Measurements from ENCODE around the gene DMD.

Gene DMD

GRCh38 chrX:31555506-31555905 lies 1655.8 kb downstream of the DMD start:
- no peak for DNase-seq

GRCh38 chrX:31551913-31552312 lies 1659.4 kb downstream of the DMD start:
- no peak for DNase-seq

GRCh38 chrX:31550158-31550557 lies 1661.2 kb downstream of the DMD start:
- DNase-seq, result no peak

GRCh38 chrX:31547816-31548215 lies 1663.5 kb downstream of the DMD start:
- DNase-seq, result no peak

- no peak for DNase-seq
Observed at GRCh38 chrX:31547416-31547815, 1663.9 kb downstream of the DMD start.

- DNase-seq, result no peak
Observed at GRCh38 chrX:31546126-31546525, 1665.2 kb downstream of the DMD start.

- DNase-seq, result no peak
Observed at GRCh38 chrX:31545726-31546125, 1665.6 kb downstream of the DMD start.

- DNase-seq, result no peak
Observed at GRCh38 chrX:31545191-31545590, 1666.2 kb downstream of the DMD start.

GRCh38 chrX:31543634-31544033 lies 1667.7 kb downstream of the DMD start:
- no peak for DNase-seq

- no peak for DNase-seq
Observed at GRCh38 chrX:31542566-31542965, 1668.8 kb downstream of the DMD start.

- no peak for DNase-seq
Observed at GRCh38 chrX:31540313-31540712, 1671.0 kb downstream of the DMD start.

GRCh38 chrX:31527455-31528126 lies 1683.8 kb downstream of the DMD start:
- no peak for DNase-seq

GRCh38 chrX:31523884-31524536 lies 1687.3 kb downstream of the DMD start:
- no peak for DNase-seq

GRCh38 chrX:31522760-31523159 lies 1688.6 kb downstream of the DMD start:
- no peak for DNase-seq

- no peak for DNase-seq
Observed at GRCh38 chrX:31521941-31522340, 1689.4 kb downstream of the DMD start.

GRCh38 chrX:31516527-31516926 lies 1694.8 kb downstream of the DMD start:
- DNase-seq, result no peak

- DNase-seq, result no peak
Observed at GRCh38 chrX:31508338-31508737, 1703.0 kb downstream of the DMD start.

GRCh38 chrX:31506928-31507327 lies 1704.4 kb downstream of the DMD start:
- DNase-seq, result no peak

- DNase-seq, result no peak
Observed at GRCh38 chrX:31506360-31506759, 1705.0 kb downstream of the DMD start.

- DNase-seq, result no peak
Observed at GRCh38 chrX:31500921-31501320, 1710.4 kb downstream of the DMD start.

- no peak for DNase-seq
Observed at GRCh38 chrX:31499109-31499508, 1712.2 kb downstream of the DMD start.

GRCh38 chrX:31497086-31497485 lies 1714.3 kb downstream of the DMD start:
- no peak for DNase-seq

- DNase-seq, result no peak
Observed at GRCh38 chrX:31487951-31488350, 1723.4 kb downstream of the DMD start.

GRCh38 chrX:31483336-31483735 lies 1728.0 kb downstream of the DMD start:
- no peak for DNase-seq

- no peak for DNase-seq
Observed at GRCh38 chrX:31480696-31481095, 1730.7 kb downstream of the DMD start.
